Esophagus mucosa (tissue), 1 donor: ENCODE measurements around the gene RBM18. TPM values are rescaled to one million over a fixed set of nuclear protein-coding genes. Genes with fewer than 3 reads are reported as not detected.

ENCODE experiments used
- ATAC-seq: fragments of 200-7000 bp; cut with Tn5 transposase; one replicate; pipeline ENCODE4 v1.9.1; 2020
- total RNA-seq: library from RNA; stranded (reverse); gene quantifications from one replicate; pipeline ENCODE4 v1.2.4, GENCODE V29; 2023
- donor health status: DM: yes; HTN: yes; CAD: no.

RBM18 gene
- total RNA-seq, 1 donor from 2014 or later, result 15.7 TPM

GRCh38 chr9:122221183-122221811 is 43.3 kb downstream of the RBM18 start:
- ATAC-seq, result no peak

GRCh38 chr9:122220673-122221182 is 43.9 kb downstream of the RBM18 start:
- ATAC-seq, result no peak

GRCh38 chr9:122219856-122220672 is 44.6 kb downstream of the RBM18 start:
- ATAC-seq, result no peak

GRCh38 chr9:122218935-122219855 is 45.4 kb downstream of the RBM18 start:
- ATAC-seq, result no peak

GRCh38 chr9:122218071-122218934 is 46.3 kb downstream of the RBM18 start:
- ATAC-seq, result peak; percentile 24

DNA sequence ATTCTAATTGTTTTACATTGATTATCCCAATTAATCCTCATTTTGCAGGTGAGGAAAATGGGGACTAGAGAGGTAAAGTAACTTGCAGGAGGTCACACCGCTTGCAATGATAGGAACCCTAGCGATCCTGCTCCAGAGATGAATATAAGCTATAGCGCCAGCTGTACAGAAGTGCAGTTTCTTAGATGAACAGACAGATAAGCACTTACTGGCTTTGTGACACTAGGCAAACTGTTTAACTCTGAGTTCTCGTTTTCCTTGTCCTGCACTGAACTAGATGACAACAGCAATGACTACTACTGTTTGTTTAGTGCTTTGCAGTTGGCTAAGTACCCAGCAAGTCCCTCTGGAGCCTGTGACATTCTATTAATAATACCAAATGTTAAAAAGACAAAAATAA is 47.0 kb downstream of the RBM18 start:
- no peak for ATAC-seq

GRCh38 chr9:122216798-122217418 is 47.7 kb downstream of the RBM18 start:
- ATAC-seq, result no peak

- no peak for ATAC-seq
Observed at GRCh38 chr9:122216138-122216797, 48.4 kb downstream of the RBM18 start.

GRCh38 chr9:122215663-122216062 is 49.0 kb downstream of the RBM18 start:
- no peak for ATAC-seq

GRCh38 chr9:122214507-122214906 is 50.1 kb downstream of the RBM18 start:
- ATAC-seq, result no peak

GRCh38 chr9:122213589-122214413 is 50.8 kb downstream of the RBM18 start:
- peak; percentile 88 for ATAC-seq

DNA sequence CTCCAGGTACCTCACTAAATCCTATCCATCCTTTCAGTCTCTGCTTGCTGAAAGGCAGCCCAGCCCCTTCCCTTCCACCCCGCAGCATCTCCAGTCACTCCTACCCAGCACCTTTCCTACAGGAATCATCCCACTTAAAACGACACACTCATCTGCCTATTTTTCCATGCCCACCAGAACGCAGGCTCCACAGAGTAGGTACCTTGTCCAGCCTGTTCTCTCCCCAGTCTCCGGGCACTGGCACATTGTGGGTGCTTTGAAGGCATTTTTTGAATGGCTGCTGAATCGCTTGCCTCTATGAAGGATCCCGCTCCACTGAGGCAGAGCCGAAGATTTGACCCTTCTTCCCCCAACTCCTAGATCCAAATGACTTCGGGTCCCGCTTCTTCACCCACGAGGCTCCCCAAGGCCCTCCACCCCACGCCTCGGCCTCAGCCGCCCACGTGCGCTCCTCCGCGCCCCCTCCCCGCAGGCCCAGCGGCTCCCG is 51.5 kb downstream of the RBM18 start:
- ATAC-seq, result no peak

DNA sequence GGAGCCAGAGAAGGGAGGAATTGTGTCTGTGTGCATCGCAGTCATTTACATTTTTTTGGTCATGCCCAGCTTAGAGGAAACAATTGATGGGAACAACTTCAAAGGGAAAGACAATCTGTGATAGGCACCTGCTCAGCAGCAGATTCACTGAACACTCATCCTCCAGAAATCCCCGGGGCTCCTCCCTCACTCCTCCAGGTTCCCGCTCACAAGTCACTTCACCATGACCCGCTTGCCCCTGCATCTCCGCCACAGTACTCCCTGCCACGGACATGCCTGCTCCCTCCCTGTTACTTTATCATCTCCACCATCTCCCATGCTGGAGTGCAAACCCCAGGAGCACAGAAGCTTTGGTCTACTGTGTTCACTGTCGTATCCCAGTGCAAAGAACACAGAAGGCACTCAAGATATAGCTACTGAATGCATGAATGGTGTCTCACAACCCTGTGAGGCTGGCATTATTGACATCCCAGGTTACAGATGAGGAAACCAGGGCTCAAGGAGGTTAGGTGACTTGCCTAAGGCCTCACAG is 52.1 kb downstream of the RBM18 start:
- ATAC-seq, result no peak

DNA sequence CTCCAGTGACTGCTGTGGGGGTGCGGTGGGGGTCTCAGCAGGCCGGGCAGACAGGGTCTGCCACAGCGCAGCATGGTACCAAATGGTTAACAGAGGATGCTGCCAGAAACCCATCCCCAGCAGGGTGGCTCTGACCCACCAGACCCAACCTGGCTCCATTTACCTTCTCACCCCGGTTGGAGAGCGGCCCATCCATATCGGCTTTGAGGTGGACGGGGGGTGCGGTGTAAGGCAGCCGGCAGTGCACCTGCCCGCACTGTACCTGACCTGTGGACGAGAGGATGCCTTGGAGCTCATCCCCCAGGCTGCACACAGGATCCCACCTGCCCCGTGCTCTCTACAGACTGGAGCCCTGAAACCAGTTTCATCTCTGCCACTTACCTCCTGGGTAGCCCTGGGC is 55.2 kb downstream of the RBM18 start:
- no peak for ATAC-seq

- ATAC-seq, result no peak
Observed at GRCh38 chr9:122207096-122207495, 57.5 kb downstream of the RBM18 start.

DNA sequence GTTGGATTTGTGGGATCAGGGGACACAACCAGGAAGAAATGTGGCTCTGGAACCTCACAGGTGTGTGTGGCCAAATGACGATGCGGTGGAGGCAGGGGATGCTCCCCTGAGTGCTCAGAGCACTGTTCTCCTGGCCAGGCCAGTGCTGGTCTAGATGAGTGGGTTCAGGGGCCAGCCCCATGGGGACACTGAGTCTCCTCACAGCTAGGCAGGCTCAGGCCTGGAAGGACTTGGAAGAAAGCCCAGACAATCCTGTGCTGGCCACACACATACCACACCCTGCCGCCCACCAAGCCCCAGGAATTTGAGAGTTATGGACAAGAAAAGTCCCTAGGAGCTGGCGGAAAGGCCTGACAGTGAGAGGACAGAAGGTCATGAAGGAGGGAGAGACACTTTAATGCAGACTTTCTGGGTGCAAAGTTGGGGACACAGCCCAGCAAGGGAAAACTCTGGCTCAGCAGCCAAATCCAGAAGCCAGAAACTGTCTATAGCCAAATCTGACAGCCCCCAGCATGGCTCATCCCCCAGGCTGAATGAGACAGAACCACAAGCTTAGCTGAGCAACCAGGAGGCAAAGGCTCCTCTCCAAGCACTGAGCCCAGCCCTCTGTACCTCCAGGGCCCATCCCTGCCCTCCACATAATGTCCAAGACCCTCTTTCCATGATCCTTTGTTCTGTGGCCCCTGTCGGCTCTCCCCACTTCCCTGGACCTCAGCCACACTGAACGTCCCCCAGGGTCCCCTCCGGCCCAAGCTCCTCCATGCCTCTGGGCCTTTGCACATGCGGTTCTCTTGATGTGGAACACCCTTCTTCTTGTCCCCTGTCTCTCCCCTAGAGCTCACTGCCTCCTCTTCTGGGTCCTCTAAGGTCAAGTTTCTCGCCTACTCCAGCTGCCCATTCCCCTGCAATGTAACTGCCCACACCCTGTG is 58.3 kb downstream of the RBM18 start:
- ATAC-seq, result no peak

DNA sequence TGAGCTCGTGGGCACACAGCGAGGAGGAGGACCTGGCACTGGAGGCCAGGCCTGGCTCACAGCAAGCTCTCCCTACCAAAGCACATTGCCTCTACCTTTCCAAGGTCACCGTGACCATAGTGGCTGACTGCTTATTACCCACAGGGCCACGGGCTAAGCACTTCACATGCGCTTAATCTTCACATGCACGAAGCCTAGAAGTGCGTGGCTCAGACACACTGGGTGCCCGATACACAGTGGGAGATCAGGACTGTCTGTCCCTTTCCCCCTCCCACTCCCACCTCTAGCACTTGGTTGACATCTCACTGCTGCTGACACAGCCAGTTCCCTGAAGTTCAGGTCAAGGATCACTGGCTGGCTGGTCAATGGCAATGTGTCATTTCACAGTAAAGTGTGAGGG is 59.5 kb downstream of the RBM18 start:
- ATAC-seq, result no peak

GRCh38 chr9:122204491-122204890 is 60.1 kb downstream of the RBM18 start:
- no peak for ATAC-seq
